IPS-18a (cell line): ENCODE measurements around the gene USP51.
"Not testable (repeated sequence)": the region's sequence is repeated elsewhere in the genome, so short reads cannot be mapped to it uniquely, and the experiment has no call there.

Experiments used
- H3K27ac ChIP-seq: one replicate; pipeline ENCODE4 v1.5.1; 2013; ENCODE audit warnings: low read length
- H3K27me3 ChIP-seq: one replicate; pipeline ENCODE4 v1.6.1; 2013; ENCODE audit warnings: mild to moderate bottlenecking, low read length; ENCODE audit not compliant: control insufficient read depth, insufficient read depth
- H3K36me3 ChIP-seq: one replicate; pipeline ENCODE4 v1.6.1; 2013; ENCODE audit warnings: low read depth, low read length; ENCODE audit not compliant: control insufficient read depth
- H3K4me1 ChIP-seq: one replicate; pipeline ENCODE4 v1.6.1; 2013; ENCODE audit warnings: low read depth, low read length; ENCODE audit not compliant: control insufficient read depth
- H3K4me3 ChIP-seq: one replicate; pipeline ENCODE4 v1.5.1; 2013; ENCODE audit warnings: low read length
- H3K9ac ChIP-seq: one replicate; pipeline ENCODE4 v1.6.1; 2013; ENCODE audit warnings: mild to moderate bottlenecking, low read length, moderate library complexity
- H3K9me3 ChIP-seq: one replicate; pipeline ENCODE4 v1.6.1; 2013; ENCODE audit warnings: low read depth, low read length; ENCODE audit not compliant: control insufficient read depth

The USP51 gene

GRCh38 chrX:55490121-55490520, 473 bp upstream of the USP51 start:
- peaks cover 11% of the 10 kb centered on the region for H3K9me3 ChIP-seq

GRCh38 chrX:55488593-55489313, 895 bp downstream of the USP51 start:
- H3K9me3 ChIP-seq: peaks cover 15% of the 10 kb centered on the region
- H3K4me3 ChIP-seq: peak overlapping the region; percentile 82
- H3K4me1 ChIP-seq: peaks cover 6% of the 10 kb centered on the region
- H3K36me3 ChIP-seq: no peaks in the 10 kb centered on the region
- H3K9ac ChIP-seq: peak overlapping the region; percentile 79
- peak overlapping the region; percentile 30 for H3K27ac ChIP-seq
- no peaks in the 10 kb centered on the region for H3K27me3 ChIP-seq

More at GRCh38 chrX:55490121-55490520, 473 bp upstream of the USP51 start:
- Histone ChIP-seq H3K27ac (no peak overlapping the region), H3K9ac (no peak overlapping the region), H3K27me3 (no peaks in the 10 kb centered on the region), H3K4me1 (peaks cover 6% of the 10 kb centered on the region), H3K36me3 (no peaks in the 10 kb centered on the region), H3K4me3 (peak overlapping the region; percentile 82)

- Histone ChIP-seq H3K9me3 (peaks cover 18% of the 10 kb centered on the region), H3K4me1 (peaks cover 6% of the 10 kb centered on the region), H3K27ac (no peak overlapping the region), H3K36me3 (no peaks in the 10 kb centered on the region), H3K27me3 (no peaks in the 10 kb centered on the region), H3K9ac (no peak overlapping the region), H3K4me3 (peak overlapping the region; percentile 82)
Measured at GRCh38 chrX:55488006-55488592, 1.5 kb downstream of the USP51 start.

- no peaks in the 10 kb centered on the region for H3K27me3 ChIP-seq
- H3K9me3 ChIP-seq: peaks cover 18% of the 10 kb centered on the region
- H3K36me3 ChIP-seq: no peaks in the 10 kb centered on the region
- H3K4me1 ChIP-seq: peaks cover 6% of the 10 kb centered on the region
- H3K9ac ChIP-seq: no peak overlapping the region
- no peak overlapping the region for H3K27ac ChIP-seq
- H3K4me3 ChIP-seq: no peak overlapping the region
Measured at GRCh38 chrX:55487143-55487542, 2.5 kb downstream of the USP51 start.

- Histone ChIP-seq H3K9ac (no peak overlapping the region), H3K4me3 (no peak overlapping the region), H3K27ac (no peak overlapping the region), H3K9me3 (peaks cover 18% of the 10 kb centered on the region), H3K36me3 (no peaks in the 10 kb centered on the region), H3K27me3 (no peaks in the 10 kb centered on the region), H3K4me1 (peaks cover 6% of the 10 kb centered on the region)
Measured at GRCh38 chrX:55486736-55487135, 2.9 kb downstream of the USP51 start.

- Histone ChIP-seq H3K9ac (no peak overlapping the region), H3K27me3 (no peaks in the 10 kb centered on the region), H3K4me1 (no peaks in the 10 kb centered on the region), H3K36me3 (no peaks in the 10 kb centered on the region), H3K4me3 (no peak overlapping the region), H3K9me3 (peaks cover 10% of the 10 kb centered on the region), H3K27ac (no peak overlapping the region)
Measured at GRCh38 chrX:55484948-55485347, 4.7 kb downstream of the USP51 start.

GRCh38 chrX:55480390-55481062, 9.1 kb downstream of the USP51 start:
- H3K27ac ChIP-seq: no peak overlapping the region
- no peaks in the 10 kb centered on the region for H3K27me3 ChIP-seq
- H3K4me3 ChIP-seq: no peak overlapping the region
- H3K9ac ChIP-seq: no peak overlapping the region
- peaks cover 7% of the 10 kb centered on the region for H3K9me3 ChIP-seq
- H3K4me1 ChIP-seq: no peaks in the 10 kb centered on the region
- H3K36me3 ChIP-seq: no peaks in the 10 kb centered on the region

- not testable (repeated sequence) for H3K4me3 ChIP-seq, H3K9ac ChIP-seq, H3K4me1 ChIP-seq, H3K9me3 ChIP-seq, H3K36me3 ChIP-seq, H3K27ac ChIP-seq, H3K27me3 ChIP-seq
Measured at GRCh38 chrX:55479956-55480355, 9.7 kb downstream of the USP51 start.

- H3K36me3 ChIP-seq, H3K27me3 ChIP-seq, H3K27ac ChIP-seq, H3K4me1 ChIP-seq, H3K9me3 ChIP-seq, H3K4me3 ChIP-seq, H3K9ac ChIP-seq: not testable (repeated sequence)
Measured at GRCh38 chrX:55465791-55466190, 23.9 kb downstream of the USP51 start.

- H3K36me3 ChIP-seq, H3K9ac ChIP-seq, H3K9me3 ChIP-seq, H3K27ac ChIP-seq, H3K4me3 ChIP-seq, H3K27me3 ChIP-seq, H3K4me1 ChIP-seq: not testable (repeated sequence)
Measured at GRCh38 chrX:55465108-55465507, 24.5 kb downstream of the USP51 start.

- H3K4me1 ChIP-seq, H3K27me3 ChIP-seq, H3K4me3 ChIP-seq, H3K36me3 ChIP-seq, H3K9ac ChIP-seq, H3K9me3 ChIP-seq, H3K27ac ChIP-seq: not testable (repeated sequence)
Measured at GRCh38 chrX:55464050-55464449, 25.6 kb downstream of the USP51 start.

- H3K9ac ChIP-seq, H3K27ac ChIP-seq, H3K4me3 ChIP-seq, H3K9me3 ChIP-seq, H3K36me3 ChIP-seq, H3K27me3 ChIP-seq, H3K4me1 ChIP-seq: not testable (repeated sequence)
Measured at GRCh38 chrX:55459926-55460325, 29.7 kb downstream of the USP51 start.
